CD14-positive monocyte (primary cell): ENCODE measurements around the gene ZNF511. TPM values are rescaled to one million over a fixed set of nuclear protein-coding genes. Genes with fewer than 3 reads are reported as not detected.

Experiments used
- DNase-seq, 3 donors: peaks; one replicate each; pipeline ENCODE4 v3.0.0-alpha.2; 2011 to 2022
- H2AFZ ChIP-seq: 2 replicates; pipeline ENCODE4 v1.6.0; 2012; ENCODE audit warnings: mild to moderate bottlenecking, low read depth, low read length, inconsistent platforms; ENCODE audit not compliant: insufficient read depth, poor library complexity, severe bottlenecking
- H3K27ac ChIP-seq, 2 donors: 1 replicate in 1 of 2; 2 replicates in 1 of 2; pipeline ENCODE4 v1.5.1; 2012 to 2013; ENCODE audit warnings: low read length in 2 of 2, control low read depth in 1 of 2, inconsistent platforms in 1 of 2, low read depth in 1 of 2, mild to moderate bottlenecking in 1 of 2
- H3K27me3 ChIP-seq, 2 donors: one replicate each; pipeline versions ENCODE4 v1.6.0 to v1.6.1; 2011 to 2013; ENCODE audit warnings: low read length in 2 of 2; ENCODE audit not compliant: control insufficient read depth in 2 of 2, insufficient read depth in 2 of 2
- H3K36me3 ChIP-seq, 2 donors: replicated peaks in 1 of 2; 1 replicate in 1 of 2; 2 replicates in 1 of 2; pipeline versions ENCODE4 v1.5.1 to v1.6.1; 2012 to 2013; ENCODE audit warnings: low read length in 2 of 2, control low read depth in 1 of 2, inconsistent platforms in 1 of 2, mild to moderate bottlenecking in 1 of 2; ENCODE audit not compliant: insufficient read depth in 2 of 2, control insufficient read depth in 1 of 2
- H3K4me1 ChIP-seq, 2 donors: 1 replicate in 1 of 2; 2 replicates in 1 of 2; pipeline versions ENCODE4 v1.5.1 to v1.6.1; 2012 to 2013; ENCODE audit warnings: low read length in 2 of 2, control low read depth in 1 of 2, inconsistent platforms in 1 of 2, mild to moderate bottlenecking in 1 of 2, moderate library complexity in 1 of 2; ENCODE audit not compliant: insufficient read depth in 2 of 2, control insufficient read depth in 1 of 2
- H3K4me2 ChIP-seq: replicated peaks from 2 replicates; pipeline ENCODE3; 2012; ENCODE audit warnings: low read length, moderate library complexity, mild to moderate bottlenecking; ENCODE audit not compliant: poor library complexity, severe bottlenecking; ENCODE audit errors: extremely low read depth
- H3K4me3 ChIP-seq, 3 experiments: fragments of 200-600 bp in 1 of 3; sonication (generic) in 1 of 3; replicated peaks in 1 of 3; 1 replicate in 2 of 3; 2 replicates in 1 of 3; pipeline ENCODE4 v1.5.1; 2011 to 2013; ENCODE audit warnings: low read length in 3 of 3, mild to moderate bottlenecking in 3 of 3, control low read depth in 2 of 3, low read depth in 2 of 3, inconsistent platforms in 1 of 3, moderate library complexity in 1 of 3
- H3K79me2 ChIP-seq: 2 replicates; pipeline ENCODE4 v1.6.0; 2012; ENCODE audit warnings: mild to moderate bottlenecking, control low read depth, inconsistent platforms, low read length, moderate library complexity; ENCODE audit not compliant: insufficient read depth
- H3K9ac ChIP-seq: 2 replicates; pipeline ENCODE4 v1.6.0; 2017; ENCODE audit warnings: low read length, mild to moderate bottlenecking; ENCODE audit not compliant: insufficient read depth, poor library complexity, severe bottlenecking
- H3K9me3 ChIP-seq, 2 donors: replicated peaks in 1 of 2; 1 replicate in 1 of 2; 2 replicates in 1 of 2; pipeline versions ENCODE4 v1.5.1 to v1.6.1; 2012 to 2013; ENCODE audit warnings: low read length in 2 of 2, control low read depth in 1 of 2; ENCODE audit not compliant: control insufficient read depth in 1 of 2, insufficient read depth in 1 of 2
- H4K20me1 ChIP-seq: 2 replicates; pipeline ENCODE4 v1.6.0; 2012; ENCODE audit warnings: mild to moderate bottlenecking, low read length, control low read depth, moderate library complexity; ENCODE audit not compliant: insufficient read depth
- H3K27ac Mint-ChIP-seq, 7 donors: one replicate each; pipeline ENCODE4 v1.8.0; 2020; ENCODE audit warnings: mild to moderate bottlenecking in 7 of 7, mixed read lengths in 7 of 7, moderate library complexity in 6 of 7, inconsistent platforms in 2 of 7
- H3K27me3 Mint-ChIP-seq, 3 donors: one replicate each; pipeline ENCODE4 v1.8.0; 2021 to 2022; ENCODE audit warnings: low read depth in 3 of 3, mild to moderate bottlenecking in 3 of 3, mixed read lengths in 3 of 3, moderate library complexity in 3 of 3, inconsistent platforms in 1 of 3
- H3K36me3 Mint-ChIP-seq, 2 donors: one replicate each; pipeline ENCODE4 v1.8.0; 2020; ENCODE audit warnings: mixed read lengths in 2 of 2, inconsistent platforms in 1 of 2, mild to moderate bottlenecking in 1 of 2
- H3K4me1 Mint-ChIP-seq: one replicate; pipeline ENCODE4 v1.8.0; 2020; ENCODE audit warnings: mild to moderate bottlenecking, mixed read lengths
- H3K4me3 Mint-ChIP-seq, 2 donors: one replicate each; pipeline ENCODE4 v1.8.0; 2020; ENCODE audit warnings: mild to moderate bottlenecking in 2 of 2, mixed read lengths in 2 of 2, moderate library complexity in 1 of 2
- H3K9me3 Mint-ChIP-seq, 7 donors: one replicate each; pipeline ENCODE4 v1.8.0; 2020 to 2022; ENCODE audit warnings: mixed read lengths in 7 of 7, mild to moderate bottlenecking in 6 of 7, moderate library complexity in 6 of 7, inconsistent platforms in 2 of 7
- CTCF ChIP-seq: fragments of 200-600 bp; IDR thresholded peaks from one replicate; pipeline ENCODE4 v1.8.0; 2022; ENCODE audit warnings: antibody characterized with exemption, mild to moderate bottlenecking
- WGBS: methylation state at CpG from one replicate; pipeline ENCODE4 v1.1.5; 2013; ENCODE audit warnings: missing lambda C conversion rate; ENCODE audit not compliant: insufficient coverage; 5-methylcytosine and 5-hydroxymethylcytosine counted together
- intact Hi-C, 2 donors: fragments of 100-400 bp; cut with micrococcal nuclease; formaldehyde crosslinking; loops; one replicate each; pipeline versions ENCODE4 v1.15.0 to v1.15.1; 2023
- polyA plus RNA-seq, 3 donors: library from polyadenylated mRNA; depleted of rRNA in 1 of 3; unstranded in 2 of 3; stranded (reverse) in 1 of 3; fragments of 300-500 nt in 2 of 3; fragments of >200 nt in 1 of 3; fragmentation: Illumina TruSeq in 2 of 3; gene quantifications; 1 replicate in 2 of 3; 2 replicates in 1 of 3; pipeline ENCODE4 v1.2.3, GENCODE V29; 2012 to 2021

ZNF511 gene
- polyA plus RNA-seq, 3 donors: 30.3 to 118 (median 84.7) TPM

DNA sequence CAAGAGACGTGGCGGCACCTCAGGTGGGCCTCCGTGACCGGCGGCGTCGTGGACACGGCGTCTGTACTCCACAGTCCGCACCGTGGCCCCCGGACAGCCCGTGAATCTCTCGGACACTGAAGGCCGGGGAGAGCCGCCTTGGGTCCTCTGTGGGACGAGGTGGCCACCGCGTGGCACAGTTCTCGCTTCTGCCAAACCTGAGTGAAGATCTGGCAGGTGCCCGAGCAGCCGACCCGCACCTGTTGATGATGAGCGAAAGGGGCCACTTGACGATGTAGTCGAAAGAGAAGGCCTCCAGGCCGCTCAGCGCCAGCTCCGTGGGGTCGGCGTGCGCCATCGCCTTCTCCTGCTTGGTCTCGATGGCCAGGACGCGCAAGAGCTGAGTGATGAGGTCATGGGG, 23.5 kb upstream of the ZNF511 start:
- H3K4me2 ChIP-seq: no peak overlapping the region
- H3K4me1 ChIP-seq: peaks cover 12 to 14% of the 10 kb centered on the region in 2 donors
- intact Hi-C loops: no loop called here
- H3K4me3 ChIP-seq: no peak overlapping the region
- 94% methylated on average over 31 of the region's 36 CpGs for WGBS
- H4K20me1 ChIP-seq: peaks cover 17% of the 10 kb centered on the region
- peak overlapping the region in 2 of 7 donors; percentile 16 to 50 for H3K27ac Mint-ChIP-seq
- peaks cover 86 to 98% of the 10 kb centered on the region in 2 donors for H3K36me3 Mint-ChIP-seq
- peaks cover 0 to 4% (median 0%) of the 10 kb centered on the region in 3 donors for H3K27me3 Mint-ChIP-seq
- H3K4me1 Mint-ChIP-seq: peaks cover 10% of the 10 kb centered on the region
- H3K79me2 ChIP-seq: no peaks in the 10 kb centered on the region
- H3K27me3 ChIP-seq: no peaks in the 10 kb centered on the region
- no peak overlapping the region for H3K9ac ChIP-seq
- H3K27ac ChIP-seq: no peak overlapping the region
- no peak for DNase-seq
- no peak overlapping the region for H3K4me3 Mint-ChIP-seq
- H3K9me3 ChIP-seq: no peaks in the 10 kb centered on the region
- no peak overlapping the region for H2AFZ ChIP-seq
- no peaks in the 10 kb centered on the region for H3K9me3 Mint-ChIP-seq
- peaks cover 85 to 97% of the 10 kb centered on the region in 2 donors for H3K36me3 ChIP-seq
- no peak for TF ChIP-seq CTCF

- no peak overlapping the region for H3K4me3 Mint-ChIP-seq
- H4K20me1 ChIP-seq: peaks cover 13% of the 10 kb centered on the region
- H3K9me3 Mint-ChIP-seq: no peaks in the 10 kb centered on the region
- 54% methylated on average over 6 of the region's 18 CpGs for WGBS
- no peaks in the 10 kb centered on the region for H3K79me2 ChIP-seq
- no peak for TF ChIP-seq CTCF
- no peak overlapping the region for H3K4me3 ChIP-seq
- DNase-seq: no peak
- H3K4me2 ChIP-seq: no peak overlapping the region
- H3K9me3 ChIP-seq: no peaks in the 10 kb centered on the region
- H3K27ac Mint-ChIP-seq: peak overlapping the region in 2 of 7 donors; percentile 22 to 33
- peaks cover 91 to 97% of the 10 kb centered on the region in 2 donors for H3K36me3 ChIP-seq
- intact Hi-C loops: no loop called here
- no peaks in the 10 kb centered on the region for H3K27me3 ChIP-seq
- peaks cover 0 to 4% (median 0%) of the 10 kb centered on the region in 3 donors for H3K27me3 Mint-ChIP-seq
- H2AFZ ChIP-seq: no peak overlapping the region
- H3K4me1 ChIP-seq: peaks cover under 1 to 3% of the 10 kb centered on the region in 2 donors
- no peaks in the 10 kb centered on the region for H3K4me1 Mint-ChIP-seq
- H3K36me3 Mint-ChIP-seq: peaks cover 87 to 97% of the 10 kb centered on the region in 2 donors
- no peak overlapping the region for H3K9ac ChIP-seq
- no peak overlapping the region for H3K27ac ChIP-seq
Measured at GRCh38 chr10:133286366-133286765, 22.3 kb upstream of the ZNF511 start.
